Right lung (tissue), 5 donors: ENCODE results near the gene APP. TPM values are rescaled to one million over a fixed set of nuclear protein-coding genes. Genes with fewer than 3 reads are reported as not detected.

Experiments used
- DNase-seq, 2 donors: peaks; one replicate each; pipeline ENCODE4 v3.0.0-alpha.2; 2013
- polyA plus RNA-seq, 5 donors: library from polyadenylated mRNA; unstranded; fragments of 120-200 nt; gene quantifications; one replicate each; pipeline versions ENCODE4 v1.2.1 to v1.2.3, GENCODE V29; 2013; ENCODE audit warnings: inconsistent platforms in 1 of 5, low replicate concordance in 1 of 5; ENCODE audit not compliant: insufficient read length in 5 of 5, insufficient read depth in 1 of 5

The APP gene
- polyA plus RNA-seq, 5 donors, result 524 to 664 (median 583) TPM

DNA sequence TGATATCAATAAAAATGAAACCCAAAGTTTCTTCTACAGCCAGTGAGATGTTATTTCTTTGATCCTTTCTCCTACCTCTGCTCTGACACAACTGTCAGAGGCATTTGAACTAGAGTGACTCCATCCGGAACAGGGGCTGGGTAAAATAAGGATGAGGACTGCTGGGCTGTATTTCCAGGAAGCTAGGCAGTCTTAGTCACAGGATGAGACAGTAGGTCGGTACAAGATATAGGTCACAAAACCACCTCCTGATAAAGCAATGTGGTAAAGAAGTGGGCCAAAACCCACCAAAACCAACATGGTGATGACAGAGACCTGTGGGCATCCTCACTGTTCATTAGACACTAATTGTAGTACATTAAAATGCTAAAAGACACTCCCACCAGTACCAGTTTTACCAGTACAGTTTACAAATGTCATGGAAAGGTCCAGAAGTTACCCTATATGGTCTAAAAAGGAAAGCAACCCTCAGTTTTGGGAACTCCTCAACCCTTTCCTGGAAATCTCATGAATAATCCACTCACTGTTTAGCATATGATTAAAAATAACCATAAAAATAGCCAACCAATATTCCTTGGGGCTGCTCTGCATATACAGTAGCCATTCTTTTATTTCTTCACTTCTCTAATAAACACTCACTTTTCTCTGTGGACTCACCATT is 339.1 kb downstream of the APP start:
- no peak for DNase-seq
